ENCODE data around the gene BAIAP3. TPM values are rescaled to one million over a fixed set of nuclear protein-coding genes. Genes with fewer than 3 reads are reported as not detected.
A peak's percentile ranks its signal among the peaks of the same experiment; 100 is the strongest.

BAIAP3 gene
- total RNA-seq, 2 donors from 2014 or later = 2.5 to 15.7 TPM

GRCh38 chr16:1333854-1334700 is 632 bp downstream of the BAIAP3 start:
- Histone ChIP-seq H3K9me3 (peaks cover 5% of the 10 kb centered on the region), H3K4me1 (ENCODE audit: control insufficient read depth in 1 of 2, low read depth in 2 of 2) (peaks cover 12 to 26% of the 10 kb centered on the region in 2 donors), H3K36me3 (no peaks in the 10 kb centered on the region), H3K27me3 (replicated peaks; ENCODE audit: insufficient read depth) (peaks cover 10% of the 10 kb centered on the region), H3K4me3 (peak overlapping the region; percentile 56), H3K27ac (no peak overlapping the region)
- DNase-seq (ENCODE audit: low spot score) (no peak), ATAC-seq (ENCODE audit: insufficient number of reproducible peaks, low FRiP score, low read depth) (no peak)
- no peak for TF ChIP-seq CTCF (IDR thresholded peaks at IDR 0.05)

DNA sequence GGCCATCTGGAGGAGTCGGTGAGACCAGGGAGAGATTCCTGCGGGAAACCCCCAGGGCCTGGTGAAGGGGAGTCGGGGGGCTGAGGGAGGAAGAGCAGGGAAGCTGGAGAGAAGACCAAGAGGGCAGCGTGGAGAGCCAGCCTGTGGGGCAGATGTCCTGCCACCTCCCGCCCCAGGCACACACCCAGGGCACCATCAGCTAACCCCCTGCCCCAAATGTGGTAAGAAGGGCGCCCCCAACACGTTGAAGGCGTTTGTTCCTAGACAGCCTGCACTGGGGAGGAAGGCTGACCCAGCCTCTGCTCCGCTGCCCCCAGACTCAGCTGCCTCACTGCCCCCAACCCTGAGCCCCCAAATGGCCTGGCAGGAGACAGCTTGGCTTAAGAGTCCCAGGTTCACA is 1.3 kb downstream of the BAIAP3 start:
- peaks cover 5% of the 10 kb centered on the region for H3K9me3 ChIP-seq
- H3K36me3 ChIP-seq = no peaks in the 10 kb centered on the region
- no peak overlapping the region for H3K27ac ChIP-seq
- peaks cover 10% of the 10 kb centered on the region for H3K27me3 ChIP-seq (replicated peaks; ENCODE audit: insufficient read depth)
- H3K4me1 ChIP-seq (ENCODE audit: control insufficient read depth in 1 of 2, low read depth in 2 of 2) = peaks cover 12 to 26% of the 10 kb centered on the region in 2 donors
- no peak overlapping the region for H3K4me3 ChIP-seq
- DNase-seq (ENCODE audit: low spot score) (no peak), ATAC-seq (ENCODE audit: insufficient number of reproducible peaks, low FRiP score, low read depth) (no peak)
- TF ChIP-seq CTCF (IDR thresholded peaks at IDR 0.05) = no peak

DNA sequence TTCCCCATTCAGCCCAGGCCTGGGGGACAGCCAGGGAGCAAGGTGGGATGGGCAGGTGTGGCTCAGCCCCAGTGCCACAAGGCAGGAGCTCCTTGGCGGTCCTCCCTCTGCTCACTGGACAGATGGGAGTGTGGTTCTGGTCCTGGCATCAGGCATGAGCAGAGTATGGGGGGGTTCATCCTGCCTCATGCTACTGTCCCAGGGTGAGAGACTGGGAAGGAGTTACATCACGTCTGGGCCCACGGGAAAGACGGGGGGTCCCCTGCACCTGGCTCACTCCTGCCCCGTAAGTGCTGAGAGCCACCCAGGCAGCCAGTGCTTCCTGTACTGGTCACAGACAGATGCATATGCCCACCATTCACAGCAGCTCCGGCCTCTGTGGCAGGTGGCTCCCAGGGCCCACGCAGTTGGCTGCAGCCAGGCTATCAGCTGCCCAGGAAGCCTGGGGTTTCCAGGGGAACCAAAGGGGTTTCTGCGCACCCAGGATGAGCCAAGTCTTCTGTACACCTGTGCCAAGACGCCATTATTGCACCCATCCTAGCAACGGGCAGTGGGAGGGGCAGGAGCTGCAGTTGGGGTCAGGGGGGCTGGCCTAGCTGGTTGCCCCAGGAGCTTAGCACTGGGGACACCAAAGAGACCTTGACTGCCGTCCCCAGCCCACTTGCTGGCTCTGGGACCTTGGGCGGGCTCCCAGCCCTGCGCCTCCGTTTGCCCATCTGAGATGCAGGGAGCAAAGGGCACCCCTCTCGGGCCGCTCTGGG is 1.9 kb downstream of the BAIAP3 start:
- H3K27me3 ChIP-seq (replicated peaks; ENCODE audit: insufficient read depth) = peaks cover 10% of the 10 kb centered on the region
- no peak for ATAC-seq (ENCODE audit: insufficient number of reproducible peaks, low FRiP score, low read depth)

DNA sequence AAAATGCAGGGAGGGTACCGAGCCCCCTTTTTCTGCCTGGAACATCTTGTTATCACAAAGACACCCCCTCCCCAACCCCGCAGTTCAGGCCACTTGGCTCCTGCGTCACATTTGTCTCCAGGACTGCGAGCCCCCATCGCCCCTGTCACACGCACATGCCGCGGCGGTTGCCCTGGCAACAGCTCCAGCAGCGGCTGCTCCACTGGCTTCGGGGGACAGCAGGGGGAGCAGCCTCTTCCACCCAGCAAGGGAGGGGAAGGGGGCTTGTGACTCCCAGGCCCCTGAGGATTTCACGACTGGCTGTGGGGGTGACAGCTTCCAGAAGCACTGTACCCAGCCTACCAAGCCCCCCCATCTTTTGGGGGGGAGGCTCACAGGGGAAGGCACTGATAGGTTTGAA is 2.6 kb downstream of the BAIAP3 start:
- peaks cover 10% of the 10 kb centered on the region for H3K27me3 ChIP-seq (replicated peaks; ENCODE audit: insufficient read depth)
- peaks cover 12 to 26% of the 10 kb centered on the region in 2 donors for H3K4me1 ChIP-seq (ENCODE audit: control insufficient read depth in 1 of 2, low read depth in 2 of 2)
- ATAC-seq (ENCODE audit: insufficient number of reproducible peaks, low FRiP score, low read depth) (no peak), DNase-seq (ENCODE audit: low spot score) (no peak)
- H3K36me3 ChIP-seq = no peaks in the 10 kb centered on the region
- TF ChIP-seq CTCF (IDR thresholded peaks at IDR 0.05) = no peak
- no peak overlapping the region for H3K27ac ChIP-seq
- H3K9me3 ChIP-seq = no peaks in the 10 kb centered on the region
- no peak overlapping the region for H3K4me3 ChIP-seq

More for the DNA sequence above, 1.9 kb downstream of the BAIAP3 start:
- H3K9me3 ChIP-seq = peaks cover 1% of the 10 kb centered on the region
- H3K4me1 ChIP-seq (ENCODE audit: control insufficient read depth in 1 of 2, low read depth in 2 of 2) = peaks cover 12 to 26% of the 10 kb centered on the region in 2 donors
- no peak overlapping the region for H3K27ac ChIP-seq
- DNase-seq (ENCODE audit: low spot score) = no peak
- no peak overlapping the region for H3K4me3 ChIP-seq
- no peak for TF ChIP-seq CTCF (IDR thresholded peaks at IDR 0.05)
- no peaks in the 10 kb centered on the region for H3K36me3 ChIP-seq

- peaks cover 10 to 22% of the 10 kb centered on the region in 2 donors for H3K4me1 ChIP-seq (ENCODE audit: control insufficient read depth in 1 of 2, low read depth in 2 of 2)
- TF ChIP-seq CTCF (IDR thresholded peaks at IDR 0.05) = no peak
- peaks cover 10% of the 10 kb centered on the region for H3K27me3 ChIP-seq (replicated peaks; ENCODE audit: insufficient read depth)
- no peaks in the 10 kb centered on the region for H3K36me3 ChIP-seq
- ATAC-seq (ENCODE audit: insufficient number of reproducible peaks, low FRiP score, low read depth) (no peak), DNase-seq (ENCODE audit: low spot score) (no peak)
- no peaks in the 10 kb centered on the region for H3K9me3 ChIP-seq
- H3K27ac ChIP-seq = no peak overlapping the region
- H3K4me3 ChIP-seq = no peak overlapping the region
Observed at GRCh38 chr16:1336619-1337018, 3.2 kb downstream of the BAIAP3 start.
